ENCODE measurements around the gene NAT8.
"Not testable (repeated sequence)": the region's sequence is repeated elsewhere in the genome, so short reads cannot be mapped to it uniquely, and the experiment has no call there.

DNA sequence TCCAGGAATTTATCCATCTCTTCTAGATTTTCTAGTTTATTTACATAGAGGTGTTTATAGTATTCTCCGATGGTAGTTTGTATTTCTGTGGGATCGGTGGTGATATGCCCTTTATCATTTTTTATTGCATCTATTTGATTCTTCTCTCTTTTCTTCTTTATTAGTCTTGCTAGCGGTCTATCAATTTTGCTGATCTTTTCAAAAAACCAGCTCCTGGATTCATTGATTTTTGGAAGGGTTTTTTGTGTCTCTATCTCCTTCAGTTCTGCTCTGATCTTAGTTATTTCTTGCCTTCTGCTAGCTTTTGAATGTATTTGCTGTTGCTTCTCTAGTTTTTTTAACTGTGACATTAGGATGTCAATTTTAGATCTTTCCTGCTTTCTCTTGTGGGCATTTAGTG is 25.0 kb upstream of the NAT8 start:
- TF ChIP-seq, protein P1, sequence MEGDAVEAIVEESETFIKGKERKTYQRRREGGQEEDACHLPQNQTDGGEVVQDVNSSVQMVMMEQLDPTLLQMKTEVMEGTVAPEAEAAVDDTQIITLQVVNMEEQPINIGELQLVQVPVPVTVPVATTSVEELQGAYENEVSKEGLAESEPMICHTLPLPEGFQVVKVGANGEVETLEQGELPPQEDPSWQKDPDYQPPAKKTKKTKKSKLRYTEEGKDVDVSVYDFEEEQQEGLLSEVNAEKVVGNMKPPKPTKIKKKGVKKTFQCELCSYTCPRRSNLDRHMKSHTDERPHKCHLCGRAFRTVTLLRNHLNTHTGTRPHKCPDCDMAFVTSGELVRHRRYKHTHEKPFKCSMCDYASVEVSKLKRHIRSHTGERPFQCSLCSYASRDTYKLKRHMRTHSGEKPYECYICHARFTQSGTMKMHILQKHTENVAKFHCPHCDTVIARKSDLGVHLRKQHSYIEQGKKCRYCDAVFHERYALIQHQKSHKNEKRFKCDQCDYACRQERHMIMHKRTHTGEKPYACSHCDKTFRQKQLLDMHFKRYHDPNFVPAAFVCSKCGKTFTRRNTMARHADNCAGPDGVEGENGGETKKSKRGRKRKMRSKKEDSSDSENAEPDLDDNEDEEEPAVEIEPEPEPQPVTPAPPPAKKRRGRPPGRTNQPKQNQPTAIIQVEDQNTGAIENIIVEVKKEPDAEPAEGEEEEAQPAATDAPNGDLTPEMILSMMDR (conservative IDR thresholded peaks at IDR 0.05; ENCODE audit: low read length): not testable (repeated sequence)
- not testable (repeated sequence) for TF ChIP-seq EZH2phosphoT487 (IDR thresholded peaks at IDR 0.05; ENCODE audit: borderline replicate concordance)
